Mesenchymal stem cell (in vitro differentiated cells and primary cell): ENCODE results near the gene MXD4.

Experiments used
- DNase-seq: peaks from one replicate; pipeline ENCODE4 v3.0.0-alpha.2; 2013
- H2AFZ ChIP-seq: one replicate; pipeline ENCODE4 v1.6.1; 2013; ENCODE audit warnings: low read depth, mild to moderate bottlenecking, control low read depth, inconsistent platforms, low read length, moderate library complexity
- H2AK5ac ChIP-seq: 2 replicates; pipeline ENCODE4 v1.6.1; 2013; ENCODE audit warnings: low read length, moderate library complexity, mild to moderate bottlenecking, inconsistent platforms; ENCODE audit not compliant: severe bottlenecking
- H2BK120ac ChIP-seq: one replicate; pipeline ENCODE4 v1.6.1; 2013; ENCODE audit warnings: low read depth, mild to moderate bottlenecking, inconsistent platforms, low read length, moderate library complexity
- H2BK12ac ChIP-seq, 2 experiments: one replicate each; pipeline ENCODE4 v1.6.1; 2013; ENCODE audit warnings: inconsistent platforms in 2 of 2, low read length in 2 of 2, mild to moderate bottlenecking in 2 of 2, moderate library complexity in 2 of 2, control low read depth in 1 of 2
- H2BK15ac ChIP-seq: one replicate; pipeline ENCODE4 v1.6.1; 2013; ENCODE audit warnings: mild to moderate bottlenecking, low read depth, inconsistent platforms; ENCODE audit not compliant: poor library complexity, severe bottlenecking
- H2BK5ac ChIP-seq: 2 replicates; pipeline ENCODE4 v1.6.1; 2013; ENCODE audit warnings: low read depth, mild to moderate bottlenecking, low read length, control low read depth, inconsistent platforms; ENCODE audit not compliant: poor library complexity, severe bottlenecking
- H3K14ac ChIP-seq, 2 experiments: one replicate each; pipeline ENCODE4 v1.6.1; 2013; ENCODE audit warnings: inconsistent platforms in 2 of 2, low read length in 2 of 2, control low read depth in 1 of 2, mild to moderate bottlenecking in 1 of 2, moderate library complexity in 1 of 2
- H3K18ac ChIP-seq, 2 experiments: one replicate each; pipeline ENCODE4 v1.6.1; 2013; ENCODE audit warnings: inconsistent platforms in 2 of 2, low read length in 2 of 2, control low read depth in 1 of 2, low read depth in 1 of 2, mild to moderate bottlenecking in 1 of 2
- H3K23ac ChIP-seq, 2 experiments: one replicate each; pipeline ENCODE4 v1.6.1; 2013; ENCODE audit warnings: inconsistent platforms in 2 of 2, low read length in 2 of 2, mild to moderate bottlenecking in 2 of 2, moderate library complexity in 2 of 2, control low read depth in 1 of 2
- H3K27ac ChIP-seq: 2 replicates; pipeline ENCODE4 v1.5.1; 2013; ENCODE audit warnings: mild to moderate bottlenecking, moderate library complexity, low read length, control low read depth, inconsistent platforms; ENCODE audit not compliant: poor library complexity, severe bottlenecking
- H3K27me3 ChIP-seq, 2 experiments: 2 replicates each; pipeline versions ENCODE4 v1.6.1 to v1.7.0; 2013; ENCODE audit warnings: low read length in 2 of 2, mild to moderate bottlenecking in 2 of 2, moderate library complexity in 2 of 2, control low read depth in 1 of 2, inconsistent platforms in 1 of 2; ENCODE audit not compliant: control insufficient read depth in 1 of 2, insufficient read depth in 1 of 2
- H3K36me3 ChIP-seq, 2 experiments: 2 replicates each; pipeline versions ENCODE4 v1.6.1 to v1.7.0; 2013; ENCODE audit warnings: low read length in 2 of 2, control low read depth in 1 of 2, inconsistent platforms in 1 of 2, low read depth in 1 of 2, mild to moderate bottlenecking in 1 of 2; ENCODE audit not compliant: insufficient read depth in 2 of 2, control insufficient read depth in 1 of 2
- H3K4ac ChIP-seq, 2 experiments: one replicate each; pipeline ENCODE4 v1.6.1; 2013; ENCODE audit warnings: inconsistent platforms in 2 of 2, low read length in 2 of 2, mild to moderate bottlenecking in 2 of 2, moderate library complexity in 2 of 2, control low read depth in 1 of 2, low read depth in 1 of 2
- H3K4me1 ChIP-seq: 2 replicates; pipeline ENCODE4 v1.6.1; 2013; ENCODE audit warnings: low read depth, low read length, control low read depth; ENCODE audit not compliant: control insufficient read depth, insufficient read depth
- H3K4me2 ChIP-seq: 2 replicates; pipeline ENCODE4 v1.6.1; 2013; ENCODE audit warnings: low read length, mild to moderate bottlenecking, inconsistent platforms; ENCODE audit not compliant: poor library complexity, severe bottlenecking
- H3K4me3 ChIP-seq, 2 experiments: 2 replicates each; pipeline versions ENCODE4 v1.5.1 to v1.7.0; 2013; ENCODE audit warnings: low read length in 2 of 2, mild to moderate bottlenecking in 2 of 2, control low read depth in 1 of 2, low read depth in 1 of 2; ENCODE audit not compliant: insufficient read depth in 1 of 2
- H3K79me1 ChIP-seq: replicated peaks from 2 replicates; pipeline ENCODE4 v1.6.1; 2013; ENCODE audit warnings: mild to moderate bottlenecking, control low read depth, low read length, inconsistent platforms; ENCODE audit not compliant: poor library complexity, severe bottlenecking
- H3K9ac ChIP-seq: 2 replicates; pipeline ENCODE4 v1.7.0; 2013; ENCODE audit warnings: mild to moderate bottlenecking, low read length, moderate library complexity
- H3K9me3 ChIP-seq: 2 replicates; pipeline ENCODE4 v1.7.0; 2013; ENCODE audit warnings: mild to moderate bottlenecking, low read length; ENCODE audit not compliant: control insufficient read depth
- H4K8ac ChIP-seq: one replicate; pipeline ENCODE4 v1.6.1; 2013; ENCODE audit warnings: inconsistent platforms, mild to moderate bottlenecking, low read length, moderate library complexity
- H4K91ac ChIP-seq: one replicate; pipeline ENCODE4 v1.6.1; 2013; ENCODE audit warnings: mild to moderate bottlenecking, low read length, inconsistent platforms
- WGBS: methylation state at CpG from one replicate; pipeline ENCODE4 v1.1.7; 2013; ENCODE audit warnings: mixed read lengths; 5-methylcytosine and 5-hydroxymethylcytosine counted together

The MXD4 gene

DNA sequence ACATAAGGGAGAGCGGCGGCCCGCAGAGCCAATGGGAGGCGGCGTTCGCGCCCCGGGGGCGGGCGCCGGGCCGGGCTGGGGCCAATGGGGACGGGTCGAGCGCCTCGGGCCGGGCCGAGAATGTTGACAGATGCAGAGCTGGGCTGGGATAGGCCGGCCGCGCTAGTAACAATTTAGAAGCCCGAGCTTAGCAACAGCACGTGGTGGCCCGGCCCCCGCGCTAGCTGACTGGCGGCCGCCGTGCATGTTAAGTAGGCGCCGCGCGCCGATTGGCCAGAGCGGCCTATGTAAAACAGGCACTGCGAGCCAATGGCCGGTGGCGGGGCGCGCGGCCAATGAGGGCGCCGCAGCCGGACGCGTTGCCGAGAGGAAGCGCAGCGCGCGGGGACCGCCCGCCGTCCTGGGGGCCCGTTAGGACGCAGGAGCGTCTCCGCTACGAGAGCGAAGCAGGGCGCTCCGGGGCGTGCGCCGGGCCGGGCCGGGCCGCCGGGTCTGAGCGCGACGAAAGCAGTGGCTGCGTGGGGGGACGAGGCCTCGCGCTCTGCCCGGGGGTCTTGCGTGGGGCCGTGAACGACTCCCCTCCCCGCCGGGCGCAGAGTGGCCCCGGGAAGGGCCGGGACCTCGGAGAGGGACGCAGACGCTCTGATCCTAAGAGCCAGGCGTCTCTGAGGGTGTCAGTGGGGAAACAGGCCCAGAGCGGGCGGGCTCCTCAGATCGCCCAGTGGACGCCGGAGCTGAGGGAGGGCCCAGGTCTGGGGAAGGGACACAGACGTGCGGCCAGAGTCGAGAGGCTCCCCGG, 435 bp upstream of the MXD4 start:
- Histone ChIP-seq H4K91ac (peak overlapping the region; percentile 95), H3K79me1 (peaks cover 13% of the 10 kb centered on the region), H2BK15ac (peak overlapping the region; percentile 85), H2BK12ac (peak overlapping the region in 1 of 2 experiments; percentile 77), H3K27me3 (no peaks in the 10 kb centered on the region), H3K27ac (peak overlapping the region; percentile 77), H3K4me1 (peaks cover 63% of the 10 kb centered on the region), H3K18ac (peak overlapping the region; percentile 82 to 98), H3K4me3 (peak overlapping the region; percentile 81 to 93), H3K14ac (peak overlapping the region in 1 of 2 experiments; percentile 96), H3K36me3 (peaks cover 10 to 36% of the 10 kb centered on the region in 2 experiments), H3K4ac (peak overlapping the region; percentile 88 to 98), H3K4me2 (peak overlapping the region; percentile 85), H3K9me3 (no peaks in the 10 kb centered on the region), H3K23ac (peak overlapping the region in 1 of 2 experiments; percentile 60), H2BK120ac (peak overlapping the region; percentile 69), H3K9ac (peak overlapping the region; percentile 92), H2AK5ac (peak overlapping the region; percentile 40), H2BK5ac (peak overlapping the region; percentile 85), H4K8ac (peak overlapping the region; percentile 95), H2AFZ (peak overlapping the region; percentile 73)
- peak; percentile 100 for DNase-seq
- 1% methylated on average over 97 of the region's 98 CpGs for WGBS

DNA sequence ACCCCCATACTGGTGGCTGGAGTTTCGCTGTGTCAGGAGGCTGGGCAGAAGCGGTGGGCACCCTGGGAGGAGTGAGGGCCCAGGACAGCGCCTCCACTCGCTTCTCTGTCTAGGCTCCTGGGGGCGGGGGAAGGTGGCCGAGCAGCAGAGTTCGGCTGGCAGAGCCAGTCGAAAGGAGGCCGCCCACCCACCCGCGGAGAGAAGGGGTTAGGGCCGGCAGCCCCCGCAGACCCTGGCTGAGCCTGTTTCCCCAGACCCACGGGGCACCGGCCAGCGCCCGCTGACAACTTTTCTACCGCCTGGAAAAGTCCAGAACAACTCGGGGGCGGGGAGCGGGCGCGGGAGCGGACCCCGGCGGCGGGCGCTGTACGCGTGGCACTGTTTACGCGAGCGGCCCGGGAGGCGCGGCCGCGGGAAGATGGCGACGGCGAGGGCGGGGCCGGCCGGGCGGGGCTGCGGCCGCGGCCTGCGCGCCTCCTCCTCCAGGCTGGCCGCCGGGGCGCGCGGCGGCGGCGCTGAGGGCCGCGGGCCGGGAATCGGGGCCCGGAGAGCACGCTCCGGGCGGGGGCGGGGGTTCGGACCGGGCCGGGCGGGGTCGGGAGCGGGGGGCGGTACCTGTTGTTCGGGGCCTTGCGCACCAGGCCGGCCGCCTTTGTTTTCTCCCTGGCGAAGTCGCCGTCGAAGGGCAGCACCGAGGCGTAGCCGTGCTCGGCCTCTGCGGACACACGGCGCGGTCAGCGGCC, 628 bp downstream of the MXD4 start:
- Histone ChIP-seq H2AFZ (no peak overlapping the region), H3K9ac (peak overlapping the region; percentile 90), H2BK120ac (peak overlapping the region; percentile 87), H3K4me2 (peak overlapping the region; percentile 98), H3K27me3 (no peaks in the 10 kb centered on the region), H3K79me1 (peaks cover 23% of the 10 kb centered on the region), H3K23ac (peak overlapping the region in 1 of 2 experiments; percentile 60), H3K4me3 (peak overlapping the region; percentile 85 to 93), H3K14ac (peak overlapping the region in 1 of 2 experiments; percentile 96), H2AK5ac (no peak overlapping the region), H4K91ac (peak overlapping the region; percentile 93), H2BK15ac (peak overlapping the region; percentile 76), H2BK5ac (peak overlapping the region; percentile 85), H3K36me3 (peaks cover 12 to 43% of the 10 kb centered on the region in 2 experiments), H3K9me3 (no peaks in the 10 kb centered on the region), H3K4ac (peak overlapping the region; percentile 74 to 98), H4K8ac (peak overlapping the region; percentile 67), H3K18ac (peak overlapping the region; percentile 84 to 98), H2BK12ac (peak overlapping the region in 1 of 2 experiments; percentile 59), H3K4me1 (peaks cover 68% of the 10 kb centered on the region), H3K27ac (peak overlapping the region; percentile 38)
- peak; percentile 47 for DNase-seq
- 1% methylated on average over 41 of the region's 91 CpGs for WGBS

DNA sequence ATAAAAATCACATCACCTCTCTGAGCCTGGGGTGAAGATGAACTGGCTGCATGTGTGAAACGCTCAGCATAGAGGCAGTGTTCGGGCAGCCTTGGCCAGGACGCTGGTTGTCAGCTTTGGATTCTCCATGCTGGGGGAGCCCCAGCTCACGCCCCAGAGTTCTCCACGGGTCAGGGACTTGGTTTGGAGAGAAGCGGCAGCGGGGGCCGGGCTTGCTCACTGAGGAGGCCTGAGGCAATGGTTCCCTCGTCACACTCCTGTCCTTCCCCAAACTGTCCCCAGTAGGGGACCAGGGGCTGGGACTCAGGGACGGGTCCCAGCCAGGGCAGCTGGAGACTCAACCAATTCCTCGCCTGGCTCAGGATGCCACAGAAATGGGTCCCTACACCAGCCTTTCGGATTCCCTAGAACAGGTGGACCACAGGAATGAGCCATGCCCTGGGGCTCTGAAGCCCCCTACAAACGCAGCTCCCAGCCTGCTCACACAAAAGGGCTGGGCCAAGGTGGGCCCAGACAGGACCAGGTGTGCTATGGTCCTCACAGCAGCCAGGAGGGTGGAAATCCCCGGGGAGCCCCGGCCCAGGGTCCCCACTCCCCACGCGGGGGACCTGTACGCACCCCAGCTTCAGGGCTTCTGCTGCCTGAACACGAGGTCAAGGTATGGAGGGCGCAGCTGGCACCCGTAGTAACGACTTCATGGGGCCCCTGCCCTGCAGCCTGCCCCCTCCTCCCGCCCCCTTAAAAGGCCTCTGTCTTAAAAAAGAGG, 1.4 kb downstream of the MXD4 start:
- Histone ChIP-seq H3K4me2 (peak overlapping the region; percentile 98), H2BK120ac (no peak overlapping the region), H3K14ac (peak overlapping the region in 1 of 2 experiments; percentile 90), H3K9ac (peak overlapping the region; percentile 90), H3K9me3 (no peaks in the 10 kb centered on the region), H2AFZ (no peak overlapping the region), H4K91ac (peak overlapping the region; percentile 15), H2BK15ac (no peak overlapping the region), H3K23ac (no peak overlapping the region), H3K18ac (peak overlapping the region in 1 of 2 experiments; percentile 49), H3K79me1 (peaks cover 26% of the 10 kb centered on the region), H4K8ac (no peak overlapping the region), H2BK12ac (no peak overlapping the region), H2AK5ac (peak overlapping the region; percentile 38), H3K27me3 (no peaks in the 10 kb centered on the region), H2BK5ac (no peak overlapping the region), H3K4me1 (peaks cover 65% of the 10 kb centered on the region), H3K4ac (peak overlapping the region; percentile 28 to 84), H3K36me3 (peaks cover 12 to 50% of the 10 kb centered on the region in 2 experiments), H3K27ac (no peak overlapping the region), H3K4me3 (peak overlapping the region; percentile 85 to 93)
- 84% methylated on average over 19 of the region's 23 CpGs for WGBS
- no peak for DNase-seq
